Measurements from ENCODE around the gene TCTN3. TPM values are rescaled to one million over a fixed set of nuclear protein-coding genes. Genes with fewer than 3 reads are reported as not detected.

TCTN3 gene
- total RNA-seq, 1 donor from 2014 or later: 44.3 TPM

DNA sequence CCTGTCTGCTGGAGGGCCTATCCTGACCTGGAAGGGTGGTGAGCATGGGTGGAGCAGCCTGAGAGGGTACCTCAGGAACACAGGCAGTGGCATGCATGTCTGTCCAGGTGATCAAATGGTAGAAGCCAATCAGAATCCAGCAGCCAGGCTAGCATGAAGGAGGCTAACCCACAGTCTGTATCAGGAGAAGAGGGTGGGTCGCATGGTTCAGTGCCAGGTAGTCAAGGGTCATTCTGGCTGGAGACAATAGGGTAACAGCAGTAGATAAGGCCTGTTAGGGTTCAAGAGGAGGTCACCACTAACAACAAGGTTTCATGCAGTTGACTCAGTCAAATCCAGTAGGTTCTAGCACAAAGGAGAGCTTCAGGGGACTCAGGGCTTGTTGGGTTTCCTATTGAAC, 47.6 kb downstream of the TCTN3 start:
- Mint-ChIP-seq H3K4me1 (ENCODE audit: low read depth, unreplicated experiment) (peaks cover 1% of the 10 kb centered on the region), H3K4me3 (ENCODE audit: unreplicated experiment) (no peak overlapping the region), H3K9me3 (ENCODE audit: unreplicated experiment) (peaks cover 1% of the 10 kb centered on the region), H3K36me3 (ENCODE audit: low read depth, unreplicated experiment) (peaks cover 29% of the 10 kb centered on the region), H3K27ac (ENCODE audit: unreplicated experiment) (no peak overlapping the region), H3K27me3 (ENCODE audit: low read depth, unreplicated experiment) (no peaks in the 10 kb centered on the region)
- TF ChIP-seq EZH2 (IDR thresholded peaks at IDR 0.05; ENCODE audit: insufficient read depth, low read length): no peak
- TF ChIP-seq, protein P1, sequence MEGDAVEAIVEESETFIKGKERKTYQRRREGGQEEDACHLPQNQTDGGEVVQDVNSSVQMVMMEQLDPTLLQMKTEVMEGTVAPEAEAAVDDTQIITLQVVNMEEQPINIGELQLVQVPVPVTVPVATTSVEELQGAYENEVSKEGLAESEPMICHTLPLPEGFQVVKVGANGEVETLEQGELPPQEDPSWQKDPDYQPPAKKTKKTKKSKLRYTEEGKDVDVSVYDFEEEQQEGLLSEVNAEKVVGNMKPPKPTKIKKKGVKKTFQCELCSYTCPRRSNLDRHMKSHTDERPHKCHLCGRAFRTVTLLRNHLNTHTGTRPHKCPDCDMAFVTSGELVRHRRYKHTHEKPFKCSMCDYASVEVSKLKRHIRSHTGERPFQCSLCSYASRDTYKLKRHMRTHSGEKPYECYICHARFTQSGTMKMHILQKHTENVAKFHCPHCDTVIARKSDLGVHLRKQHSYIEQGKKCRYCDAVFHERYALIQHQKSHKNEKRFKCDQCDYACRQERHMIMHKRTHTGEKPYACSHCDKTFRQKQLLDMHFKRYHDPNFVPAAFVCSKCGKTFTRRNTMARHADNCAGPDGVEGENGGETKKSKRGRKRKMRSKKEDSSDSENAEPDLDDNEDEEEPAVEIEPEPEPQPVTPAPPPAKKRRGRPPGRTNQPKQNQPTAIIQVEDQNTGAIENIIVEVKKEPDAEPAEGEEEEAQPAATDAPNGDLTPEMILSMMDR (IDR thresholded peaks at IDR 0.05; ENCODE audit: insufficient read depth, low read depth, low read length): no peak
- no peak overlapping the region for H3K4me3 ChIP-seq (ENCODE audit: insufficient read depth, low read depth, low read length)
- DNase-seq (ENCODE audit: low read depth): no peak
- peaks cover 49% of the 10 kb centered on the region for H3K36me3 ChIP-seq (ENCODE audit: insufficient read depth, low read length)
- no peak overlapping the region for H3K27ac ChIP-seq (ENCODE audit: low read depth, low read length)
- H3K9me3 ChIP-seq (ENCODE audit: insufficient read depth, low read depth, low read length): no peaks in the 10 kb centered on the region
- H3K4me2 ChIP-seq (ENCODE audit: low read length): no peak overlapping the region
- H3K27me3 ChIP-seq (ENCODE audit: insufficient read depth, low read length): no peaks in the 10 kb centered on the region
- peaks cover 86% of the 10 kb centered on the region for H4K20me1 ChIP-seq (ENCODE audit: insufficient read depth, low read length)
- H3K9ac ChIP-seq (ENCODE audit: low read length): no peak overlapping the region
- H3K79me2 ChIP-seq (ENCODE audit: insufficient read depth, low read length): peaks cover 76% of the 10 kb centered on the region
- FAIRE-seq: no peak
- no peaks in the 10 kb centered on the region for H3K4me1 ChIP-seq (ENCODE audit: insufficient read depth, low read length)
- H2AFZ ChIP-seq (ENCODE audit: low read depth, low read length): no peak overlapping the region

DNA sequence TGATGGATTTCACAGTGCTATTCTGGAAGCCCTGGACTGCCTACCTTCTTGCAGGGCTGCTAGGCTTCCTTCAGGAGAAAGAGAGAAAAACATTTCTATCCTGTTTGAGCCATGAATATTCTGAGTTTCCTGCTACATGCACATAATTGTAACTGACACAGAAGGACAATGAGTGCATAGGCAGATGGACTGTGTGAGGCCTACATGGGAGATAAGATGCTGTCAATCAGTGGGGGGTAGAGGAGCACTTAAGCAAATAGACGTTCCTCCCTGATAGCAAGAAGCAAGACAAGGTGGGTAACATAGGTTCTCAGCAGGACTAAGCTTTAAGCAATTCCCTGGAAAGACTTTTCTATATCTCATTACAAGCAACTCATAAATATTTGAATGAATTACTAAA, 48.8 kb downstream of the TCTN3 start:
- Histone ChIP-seq H3K27ac (ENCODE audit: low read depth, low read length) (no peak overlapping the region), H3K9ac (ENCODE audit: low read length) (no peak overlapping the region), H3K79me2 (ENCODE audit: insufficient read depth, low read length) (peaks cover 64% of the 10 kb centered on the region), H3K27me3 (ENCODE audit: insufficient read depth, low read length) (no peaks in the 10 kb centered on the region), H2AFZ (ENCODE audit: low read depth, low read length) (no peak overlapping the region), H3K36me3 (ENCODE audit: insufficient read depth, low read length) (peaks cover 53% of the 10 kb centered on the region), H4K20me1 (ENCODE audit: insufficient read depth, low read length) (peaks cover 83% of the 10 kb centered on the region), H3K4me1 (ENCODE audit: insufficient read depth, low read length) (no peaks in the 10 kb centered on the region), H3K4me2 (ENCODE audit: low read length) (no peak overlapping the region), H3K4me3 (ENCODE audit: insufficient read depth, low read depth, low read length) (no peak overlapping the region), H3K9me3 (ENCODE audit: insufficient read depth, low read depth, low read length) (no peaks in the 10 kb centered on the region)
- Mint-ChIP-seq H3K36me3 (ENCODE audit: low read depth, unreplicated experiment) (peaks cover 24% of the 10 kb centered on the region), H3K27me3 (ENCODE audit: low read depth, unreplicated experiment) (no peaks in the 10 kb centered on the region), H3K4me3 (ENCODE audit: unreplicated experiment) (no peak overlapping the region), H3K9me3 (ENCODE audit: unreplicated experiment) (no peaks in the 10 kb centered on the region), H3K27ac (ENCODE audit: unreplicated experiment) (no peak overlapping the region), H3K4me1 (ENCODE audit: low read depth, unreplicated experiment) (peaks cover 1% of the 10 kb centered on the region)
- TF ChIP-seq, protein P1 (IDR thresholded peaks at IDR 0.05; ENCODE audit: insufficient read depth, low read depth, low read length): no peak
- no peak for TF ChIP-seq EZH2 (IDR thresholded peaks at IDR 0.05; ENCODE audit: insufficient read depth, low read length)
- DNase-seq (ENCODE audit: low read depth) (no peak), FAIRE-seq (no peak)

DNA sequence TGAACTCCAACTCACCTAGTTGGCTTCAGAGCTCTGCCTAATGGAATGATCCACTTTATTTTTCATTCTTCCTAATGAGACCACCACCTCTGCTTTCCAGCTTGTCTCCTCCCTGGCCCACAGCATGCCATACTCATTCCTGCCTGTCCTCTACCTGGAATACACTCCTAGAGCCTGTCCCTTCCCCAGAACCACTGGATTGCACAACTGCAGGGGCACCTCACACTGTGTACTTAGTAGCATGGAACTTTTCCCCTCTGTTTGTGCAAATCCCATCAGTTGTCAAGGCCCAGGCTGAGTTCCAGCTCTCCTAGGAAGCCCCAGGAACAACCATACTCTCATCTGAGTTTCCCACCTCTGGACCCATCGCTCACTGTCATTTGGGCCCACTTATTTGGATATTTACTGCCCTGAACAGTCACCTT, 52.8 kb downstream of the TCTN3 start:
- Mint-ChIP-seq H3K9me3 (ENCODE audit: unreplicated experiment) (no peaks in the 10 kb centered on the region), H3K27ac (ENCODE audit: unreplicated experiment) (no peak overlapping the region), H3K4me3 (ENCODE audit: unreplicated experiment) (no peak overlapping the region), H3K27me3 (ENCODE audit: low read depth, unreplicated experiment) (no peaks in the 10 kb centered on the region), H3K36me3 (ENCODE audit: low read depth, unreplicated experiment) (peaks cover 20% of the 10 kb centered on the region), H3K4me1 (ENCODE audit: low read depth, unreplicated experiment) (no peaks in the 10 kb centered on the region)
- Histone ChIP-seq H3K27ac (ENCODE audit: low read depth, low read length) (no peak overlapping the region), H3K4me2 (ENCODE audit: low read length) (no peak overlapping the region), H3K36me3 (ENCODE audit: insufficient read depth, low read length) (peaks cover 62% of the 10 kb centered on the region), H3K4me1 (ENCODE audit: insufficient read depth, low read length) (no peaks in the 10 kb centered on the region), H3K9me3 (ENCODE audit: insufficient read depth, low read depth, low read length) (no peaks in the 10 kb centered on the region), H3K4me3 (ENCODE audit: insufficient read depth, low read depth, low read length) (no peak overlapping the region), H3K27me3 (ENCODE audit: insufficient read depth, low read length) (no peaks in the 10 kb centered on the region), H2AFZ (ENCODE audit: low read depth, low read length) (no peak overlapping the region), H4K20me1 (ENCODE audit: insufficient read depth, low read length) (peaks cover 67% of the 10 kb centered on the region), H3K9ac (ENCODE audit: low read length) (no peak overlapping the region), H3K79me2 (ENCODE audit: insufficient read depth, low read length) (peaks cover 34% of the 10 kb centered on the region)
- FAIRE-seq (no peak), DNase-seq (ENCODE audit: low read depth) (no peak)
- no peak for TF ChIP-seq EZH2 (IDR thresholded peaks at IDR 0.05; ENCODE audit: insufficient read depth, low read length)
- TF ChIP-seq, protein P1 (IDR thresholded peaks at IDR 0.05; ENCODE audit: insufficient read depth, low read depth, low read length): no peak
